ENCODE measurements around the gene VAPB.

Gene VAPB

DNA sequence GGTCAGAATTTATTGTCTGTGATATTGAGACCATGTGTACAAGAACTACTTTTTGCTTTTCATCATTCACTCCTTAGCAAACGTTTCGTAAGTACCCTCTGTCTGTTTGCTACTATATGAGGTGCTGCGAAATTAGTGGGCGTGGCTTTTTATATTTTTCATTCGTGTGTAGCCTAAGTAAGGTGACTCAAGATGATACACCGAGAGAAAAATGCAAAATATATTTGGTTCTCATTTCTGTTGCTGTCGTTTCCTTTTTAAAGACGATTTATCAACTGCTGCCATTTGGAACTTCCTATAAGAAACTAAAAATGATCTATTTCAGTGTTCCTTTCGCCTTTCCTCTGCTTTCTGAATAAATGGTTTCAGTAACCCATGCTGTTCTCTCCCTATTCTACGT is 61.2 kb downstream of the VAPB start:
- CTCF ChIA-PET, result interaction anchor here (1.1 to 3.8 kb wide), 4 partner anchors 9 to 215 kb away, joined by 3 to 27 read pairs (median 3); no protein-coding TSS in a partner anchor
- DNase-seq (ENCODE audit: extremely low spot score), result peak; percentile 46
- TF ChIP-seq, protein P1, sequence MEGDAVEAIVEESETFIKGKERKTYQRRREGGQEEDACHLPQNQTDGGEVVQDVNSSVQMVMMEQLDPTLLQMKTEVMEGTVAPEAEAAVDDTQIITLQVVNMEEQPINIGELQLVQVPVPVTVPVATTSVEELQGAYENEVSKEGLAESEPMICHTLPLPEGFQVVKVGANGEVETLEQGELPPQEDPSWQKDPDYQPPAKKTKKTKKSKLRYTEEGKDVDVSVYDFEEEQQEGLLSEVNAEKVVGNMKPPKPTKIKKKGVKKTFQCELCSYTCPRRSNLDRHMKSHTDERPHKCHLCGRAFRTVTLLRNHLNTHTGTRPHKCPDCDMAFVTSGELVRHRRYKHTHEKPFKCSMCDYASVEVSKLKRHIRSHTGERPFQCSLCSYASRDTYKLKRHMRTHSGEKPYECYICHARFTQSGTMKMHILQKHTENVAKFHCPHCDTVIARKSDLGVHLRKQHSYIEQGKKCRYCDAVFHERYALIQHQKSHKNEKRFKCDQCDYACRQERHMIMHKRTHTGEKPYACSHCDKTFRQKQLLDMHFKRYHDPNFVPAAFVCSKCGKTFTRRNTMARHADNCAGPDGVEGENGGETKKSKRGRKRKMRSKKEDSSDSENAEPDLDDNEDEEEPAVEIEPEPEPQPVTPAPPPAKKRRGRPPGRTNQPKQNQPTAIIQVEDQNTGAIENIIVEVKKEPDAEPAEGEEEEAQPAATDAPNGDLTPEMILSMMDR (IDR thresholded peaks at IDR 0.05; ENCODE audit: control extremely low read depth, extremely low read depth, low read depth, missing control alignments), result no peak
- POLR2A ChIA-PET, result no interaction called here

DNA sequence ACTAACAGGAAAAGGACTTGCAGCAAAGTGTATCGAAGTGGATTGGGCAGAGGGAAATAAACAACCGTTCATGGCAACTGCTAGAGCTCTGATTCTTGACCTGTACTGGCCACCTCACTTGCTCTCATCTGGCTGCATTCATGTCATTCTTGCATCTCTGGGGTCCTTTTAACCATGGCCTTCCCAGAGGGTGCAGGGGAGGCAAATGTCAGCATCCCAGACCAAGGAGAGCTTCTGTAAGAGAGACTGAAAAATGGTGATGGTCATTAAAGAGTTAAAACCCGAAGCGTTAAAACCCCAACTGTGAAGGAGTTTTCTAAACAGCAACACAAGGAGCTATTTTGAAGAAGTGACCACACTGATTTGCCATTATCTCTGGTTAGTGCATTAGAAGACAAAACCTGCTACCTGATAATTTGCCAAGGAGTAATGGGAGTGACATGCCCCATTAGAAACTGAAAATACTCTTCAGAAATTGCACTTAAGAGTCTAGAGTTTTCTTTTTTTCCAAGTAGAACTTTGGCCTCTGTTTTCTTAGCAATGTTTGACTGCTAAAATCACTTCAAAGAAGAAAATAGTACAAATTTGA is 63.7 kb downstream of the VAPB start:
- CTCF ChIA-PET, result interaction anchor here (1.0 to 1.2 kb wide), 2 partner anchors 10 to 31 kb away, joined by 3 to 5 read pairs; no protein-coding TSS in a partner anchor
- POLR2A ChIA-PET, result interaction anchor here (0.5 kb wide), 1 partner anchor 17 kb away, joined by 3 read pairs; no protein-coding TSS in a partner anchor
- no peak for DNase-seq (ENCODE audit: extremely low spot score)
- TF ChIP-seq, protein P1 (IDR thresholded peaks at IDR 0.05; ENCODE audit: control extremely low read depth, extremely low read depth, low read depth, missing control alignments), result no peak

DNA sequence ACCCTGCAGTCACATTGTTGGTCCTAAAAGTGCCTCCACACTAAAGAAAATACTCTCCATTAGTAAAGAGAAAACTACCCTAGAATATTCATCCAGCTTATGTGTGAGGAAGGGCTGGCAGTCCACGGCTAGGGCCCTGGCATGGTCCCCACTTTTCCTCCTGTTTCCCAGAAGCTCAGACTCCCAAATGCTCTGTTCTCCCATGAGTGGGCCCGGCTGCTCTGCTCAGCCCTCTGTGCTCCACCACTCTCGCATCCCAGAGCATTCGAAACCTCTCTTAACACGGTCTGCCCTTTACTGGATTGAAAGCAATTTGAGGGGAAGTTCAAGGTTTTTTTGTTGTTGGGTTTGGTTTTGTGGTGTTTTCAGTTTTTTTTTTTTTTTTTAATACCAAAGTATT is 64.4 kb downstream of the VAPB start:
- TF ChIP-seq, protein P1 (IDR thresholded peaks at IDR 0.05; ENCODE audit: control extremely low read depth, extremely low read depth, low read depth, missing control alignments), result no peak
- DNase-seq (ENCODE audit: extremely low spot score), result no peak
- CTCF ChIA-PET, result interaction anchor here (1.0 to 1.2 kb wide), 2 partner anchors 9 to 32 kb away, joined by 3 to 5 read pairs; no protein-coding TSS in a partner anchor
- POLR2A ChIA-PET, result interaction anchor here (0.5 kb wide), 1 partner anchor 17 kb away, joined by 3 read pairs; no protein-coding TSS in a partner anchor

DNA sequence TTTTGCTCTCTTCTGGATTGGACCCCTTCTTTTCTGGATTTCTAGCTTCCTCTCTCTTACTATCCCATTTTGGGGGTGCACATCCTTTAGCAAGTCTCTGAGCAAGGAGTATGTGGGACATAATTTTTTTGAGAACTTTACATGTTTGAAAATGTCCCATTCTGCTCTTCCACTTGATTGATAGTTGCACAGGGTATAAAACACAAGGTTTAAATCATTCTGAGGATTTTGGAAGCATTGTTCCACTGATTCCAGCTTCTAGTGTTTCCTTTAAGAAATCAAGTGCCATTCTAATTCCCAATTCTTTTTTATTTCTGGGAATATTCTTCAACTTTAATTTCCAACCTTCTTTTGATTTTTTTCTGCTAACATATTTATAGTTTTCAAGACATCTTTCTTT is 65.4 kb downstream of the VAPB start:
- no peak for DNase-seq (ENCODE audit: extremely low spot score)
- TF ChIP-seq, protein P1 (IDR thresholded peaks at IDR 0.05; ENCODE audit: control extremely low read depth, extremely low read depth, low read depth, missing control alignments), result no peak
- POLR2A ChIA-PET, result no interaction called here
- CTCF ChIA-PET, result no interaction called here

DNA sequence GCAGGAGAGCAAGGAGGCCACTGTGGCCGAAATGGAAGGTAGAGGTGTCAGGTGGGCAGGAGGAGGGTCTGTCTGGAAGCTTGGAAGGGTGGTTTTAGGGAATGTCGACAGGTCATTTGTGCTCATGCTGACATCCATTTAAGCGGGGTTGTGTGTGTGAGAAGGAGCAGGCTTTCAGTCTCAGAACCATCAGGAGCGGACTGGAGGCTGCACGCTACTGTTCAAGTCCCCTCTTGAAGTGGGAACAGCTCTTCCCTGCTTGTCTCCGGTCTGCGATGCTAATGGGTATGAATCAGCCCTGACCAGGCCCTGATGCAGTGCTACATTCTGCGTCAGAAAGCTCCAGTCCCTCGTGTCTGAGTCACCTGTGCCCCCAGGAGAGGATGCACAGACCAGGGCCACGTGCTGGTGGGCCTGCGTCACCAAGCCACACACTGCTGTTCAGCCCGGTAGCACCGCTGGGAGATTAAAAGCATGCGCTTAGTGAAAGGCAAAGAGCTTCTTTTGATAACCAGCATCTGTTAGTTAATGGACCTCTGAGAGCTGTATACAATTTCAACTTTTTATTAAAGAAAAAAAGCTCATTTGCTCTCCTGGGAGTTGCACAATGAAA is 68.2 kb downstream of the VAPB start:
- ChIA-PET POLR2A (no interaction called here), CTCF (interaction anchor here (1.3 to 4.8 kb wide), 2 partner anchors 10 to 17 kb away, joined by 3 to 31 read pairs; no protein-coding TSS in a partner anchor)
- no peak for DNase-seq (ENCODE audit: extremely low spot score)
- TF ChIP-seq, protein P1 (IDR thresholded peaks at IDR 0.05; ENCODE audit: control extremely low read depth, extremely low read depth, low read depth, missing control alignments), result no peak

DNA sequence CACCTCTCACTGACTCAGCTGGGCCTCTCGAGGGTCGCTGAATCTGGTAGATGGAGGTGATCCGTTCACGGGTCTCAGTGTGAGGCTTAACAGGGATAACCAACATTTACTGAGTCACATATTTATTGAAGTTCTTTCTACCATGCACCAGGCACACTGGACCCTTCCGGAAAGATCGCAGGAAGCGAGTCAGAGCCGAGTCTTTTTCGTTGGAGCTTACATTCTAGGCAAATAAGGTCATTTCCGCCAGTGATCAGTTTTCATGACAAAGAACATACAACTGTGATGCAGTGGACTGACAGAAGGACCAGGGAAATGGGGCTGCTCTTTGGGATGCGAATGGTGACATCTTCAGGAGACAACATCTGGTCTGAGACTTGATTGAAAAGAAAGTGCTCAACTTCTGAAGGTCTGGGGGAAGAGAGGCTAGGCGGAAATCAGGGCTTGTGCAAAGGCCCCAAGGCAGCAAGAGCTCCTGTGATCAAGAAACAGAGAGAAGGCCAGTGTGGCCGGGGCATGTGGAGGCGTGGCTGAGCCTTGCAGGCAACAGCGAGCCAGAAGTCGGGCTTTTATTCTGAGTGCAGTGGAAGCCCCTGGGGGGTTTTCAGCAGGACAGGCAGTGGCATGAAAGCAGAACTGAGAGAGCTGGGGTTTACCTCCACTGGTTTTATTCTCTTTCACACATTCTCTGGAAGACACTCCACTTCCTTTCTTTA is 69.5 kb downstream of the VAPB start:
- peak; percentile 89 for DNase-seq (ENCODE audit: extremely low spot score)
- ChIA-PET POLR2A (no interaction called here), CTCF (interaction anchor here (0.9 to 4.8 kb wide), 5 partner anchors 11 to 223 kb away, joined by 3 to 31 read pairs (median 3); partner anchors contain the start of gene STX16)
- TF ChIP-seq, protein P1 (IDR thresholded peaks at IDR 0.05; ENCODE audit: control extremely low read depth, extremely low read depth, low read depth, missing control alignments), result no peak
